GM23248 (cell line): ENCODE measurements around the gene METTL22. TPM values are rescaled to one million over a fixed set of nuclear protein-coding genes. Genes with fewer than 3 reads are reported as not detected.

Experiments used
- DNase-seq: peaks from one replicate; pipeline ENCODE4 v3.0.0-alpha.2; 2015
- H2AFZ ChIP-seq: fragments of 200-600 bp; sonication (generic); 2 replicates; pipeline ENCODE4 v1.6.1; 2016; ENCODE audit warnings: antibody characterized with exemption
- H3F3A ChIP-seq: fragments of 200-600 bp; sonication (generic); 2 replicates; pipeline ENCODE4 v1.6.1; 2016; ENCODE audit warnings: mild to moderate bottlenecking, antibody characterized with exemption, mixed run types; ENCODE audit not compliant: insufficient read depth
- H3K27ac ChIP-seq: fragments of 200-600 bp; sonication (generic); 2 replicates; pipeline ENCODE4 v1.5.1; 2016; ENCODE audit warnings: mild to moderate bottlenecking
- H3K27me3 ChIP-seq: fragments of 200-600 bp; sonication (generic); replicated peaks from 2 replicates; pipeline ENCODE4 v1.6.1; 2016; ENCODE audit warnings: mild to moderate bottlenecking; ENCODE audit not compliant: insufficient read depth
- H3K36me3 ChIP-seq: fragments of 200-600 bp; sonication (generic); 2 replicates; pipeline ENCODE4 v1.6.1; 2016; ENCODE audit warnings: low read depth, mild to moderate bottlenecking
- H3K4me1 ChIP-seq: fragments of 200-600 bp; sonication (generic); 2 replicates; pipeline ENCODE4 v1.6.1; 2016; ENCODE audit warnings: mild to moderate bottlenecking; ENCODE audit not compliant: insufficient read depth
- H3K4me2 ChIP-seq: fragments of 200-600 bp; sonication (generic); one replicate; pipeline ENCODE4 v1.6.1; 2016; ENCODE audit warnings: mild to moderate bottlenecking; ENCODE audit not compliant: unreplicated experiment
- H3K4me3 ChIP-seq: fragments of 200-600 bp; sonication (generic); 2 replicates; pipeline ENCODE4 v1.5.1; 2016; ENCODE audit warnings: mild to moderate bottlenecking
- H3K79me2 ChIP-seq: fragments of 200-600 bp; sonication (generic); 2 replicates; pipeline ENCODE4 v1.6.1; 2016; ENCODE audit warnings: mild to moderate bottlenecking; ENCODE audit not compliant: insufficient read depth
- H3K9ac ChIP-seq: fragments of 200-600 bp; sonication (generic); 2 replicates; pipeline ENCODE4 v1.6.1; 2016; ENCODE audit warnings: mild to moderate bottlenecking
- H3K9me2 ChIP-seq: fragments of 200-600 bp; sonication (generic); 2 replicates; pipeline ENCODE4 v1.6.1; 2016; ENCODE audit warnings: mixed run types, mild to moderate bottlenecking, moderate library complexity; ENCODE audit not compliant: insufficient read depth
- H3K9me3 ChIP-seq: fragments of 200-600 bp; sonication (generic); one replicate; pipeline ENCODE4 v1.6.1; 2017; ENCODE audit warnings: low read depth
- H4K20me1 ChIP-seq: fragments of 200-600 bp; sonication (generic); 2 replicates; pipeline ENCODE4 v1.6.0; 2016; ENCODE audit not compliant: insufficient read depth
- EZH2 ChIP-seq: fragments of 200-600 bp; sonication (generic); IDR thresholded peaks from 2 replicates; pipeline ENCODE4 v1.6.1; 2018; ENCODE audit warnings: antibody characterized with exemption, mild to moderate bottlenecking; ENCODE audit not compliant: insufficient read depth, poor library complexity, severe bottlenecking
- EZH2phosphoT487 ChIP-seq: fragments of 200-600 bp; sonication (generic); IDR thresholded peaks from 2 replicates; pipeline ENCODE4 v1.6.1; 2018; ENCODE audit warnings: antibody characterized with exemption, moderate library complexity, mild to moderate bottlenecking, low read depth; ENCODE audit not compliant: insufficient read depth
- WGBS, 2 experiments: methylation state at CpG; one replicate each; pipeline ENCODE4 v1.1.6; 2015 to 2017; ENCODE audit warnings: low lambda C conversion rate in 2 of 2, low coverage in 1 of 2; ENCODE audit errors: missing lambda C conversion rate in 2 of 2; 5-methylcytosine and 5-hydroxymethylcytosine counted together
- in situ Hi-C: fragments of 300-500 bp; cut with MboI; formaldehyde crosslinking; loops from 2 replicates; pipeline ENCODE4 v1.15.0; 2020
- polyA plus RNA-seq: library from polyadenylated mRNA; unstranded; fragments of >200 nt; fragmentation: Nextera tagmentation; extraction: Ambion mirVana; gene quantifications from 2 replicates; pipeline ENCODE4 v1.2.1, GENCODE V29; 2016
- total RNA-seq: library from RNA; depleted of rRNA; stranded (reverse); fragments of >200 nt; shearing (Covaris generic); gene quantifications from 2 replicates; pipeline ENCODE4 v1.2.3, GENCODE V29; 2014

Gene METTL22
- total and polyA plus RNA-seq, 2 experiments from 2014 or later: 36.9 to 46.1 TPM

- no peak overlapping the region for H3K27ac ChIP-seq
- no peaks in the 10 kb centered on the region for H4K20me1 ChIP-seq
- H3K9me2 ChIP-seq: no peaks in the 10 kb centered on the region
- H3K9me3 ChIP-seq: no peaks in the 10 kb centered on the region
- 52 to 82% methylated on average over 2 to 3 of the region's 3 CpGs for WGBS, 2 experiments
- H3K4me3 ChIP-seq: no peak overlapping the region
- H3K27me3 ChIP-seq: peaks cover 40% of the 10 kb centered on the region
- DNase-seq: no peak
- no peaks in the 10 kb centered on the region for H3K79me2 ChIP-seq
- no peak overlapping the region for H3K9ac ChIP-seq
- no peaks in the 10 kb centered on the region for H3K36me3 ChIP-seq
- H3K4me1 ChIP-seq: no peaks in the 10 kb centered on the region
- H3K4me2 ChIP-seq: no peak overlapping the region
- H2AFZ ChIP-seq: no peak overlapping the region
- TF ChIP-seq EZH2phosphoT487 (no peak), EZH2 (no peak)
- H3F3A ChIP-seq: no peaks in the 10 kb centered on the region
- in situ Hi-C loops: no loop called here
These were observed 30.7 kb upstream of the METTL22 start for GRCh38 chr16:8590811-8591210.

GRCh38 chr16:8591451-8591850 lies 30.0 kb upstream of the METTL22 start:
- Histone ChIP-seq H3K4me2 (no peak overlapping the region), H3K9me3 (no peaks in the 10 kb centered on the region), H4K20me1 (no peaks in the 10 kb centered on the region), H3K4me3 (no peak overlapping the region), H3K79me2 (no peaks in the 10 kb centered on the region), H3K9ac (no peak overlapping the region), H2AFZ (no peak overlapping the region), H3F3A (no peaks in the 10 kb centered on the region), H3K36me3 (no peaks in the 10 kb centered on the region), H3K9me2 (no peaks in the 10 kb centered on the region), H3K4me1 (no peaks in the 10 kb centered on the region), H3K27ac (no peak overlapping the region), H3K27me3 (peaks cover 40% of the 10 kb centered on the region)
- no peak for TF ChIP-seq EZH2
- TF ChIP-seq EZH2phosphoT487: no peak
- no peak for DNase-seq
- in situ Hi-C loops: no loop called here
- WGBS, 2 experiments: 73 to 81% methylated on average over 2 to 3 of the region's 3 CpGs

- no peaks in the 10 kb centered on the region for H3K36me3 ChIP-seq
- no peaks in the 10 kb centered on the region for H3K9me2 ChIP-seq
- WGBS, 2 experiments: 31 to 39% methylated on average over 9 of the region's 9 CpGs
- H3K4me2 ChIP-seq: no peak overlapping the region
- in situ Hi-C loops: no loop called here
- H3K79me2 ChIP-seq: no peaks in the 10 kb centered on the region
- H3K4me1 ChIP-seq: no peaks in the 10 kb centered on the region
- DNase-seq: no peak
- H4K20me1 ChIP-seq: no peaks in the 10 kb centered on the region
- no peak overlapping the region for H3K9ac ChIP-seq
- H3K27ac ChIP-seq: no peak overlapping the region
- H3F3A ChIP-seq: no peaks in the 10 kb centered on the region
- peaks cover 26% of the 10 kb centered on the region for H3K27me3 ChIP-seq
- TF ChIP-seq EZH2phosphoT487 (no peak), EZH2 (no peak)
- no peak overlapping the region for H2AFZ ChIP-seq
- H3K9me3 ChIP-seq: no peaks in the 10 kb centered on the region
- no peak overlapping the region for H3K4me3 ChIP-seq
These were observed 27.3 kb upstream of the METTL22 start for GRCh38 chr16:8594149-8594666.

GRCh38 chr16:8595783-8596182 lies 25.7 kb upstream of the METTL22 start:
- Histone ChIP-seq H3F3A (no peaks in the 10 kb centered on the region), H3K4me3 (no peak overlapping the region), H3K36me3 (no peaks in the 10 kb centered on the region), H3K27ac (no peak overlapping the region), H2AFZ (no peak overlapping the region), H3K9ac (no peak overlapping the region), H3K4me2 (no peak overlapping the region), H3K9me2 (no peaks in the 10 kb centered on the region), H4K20me1 (no peaks in the 10 kb centered on the region), H3K27me3 (peaks cover 10% of the 10 kb centered on the region), H3K4me1 (no peaks in the 10 kb centered on the region), H3K9me3 (no peaks in the 10 kb centered on the region), H3K79me2 (no peaks in the 10 kb centered on the region)
- DNase-seq: no peak
- WGBS, 2 experiments: 44 to 47% methylated on average over 5 of the region's 5 CpGs
- TF ChIP-seq EZH2 (no peak), EZH2phosphoT487 (no peak)
- in situ Hi-C loops: no loop called here

GRCh38 chr16:8596581-8596980 lies 24.9 kb upstream of the METTL22 start:
- Histone ChIP-seq H2AFZ (no peak overlapping the region), H3K27me3 (peaks cover 8% of the 10 kb centered on the region), H3K4me1 (no peaks in the 10 kb centered on the region), H3K9me2 (no peaks in the 10 kb centered on the region), H3K4me2 (no peak overlapping the region), H3K27ac (no peak overlapping the region), H3K9me3 (no peaks in the 10 kb centered on the region), H3K79me2 (no peaks in the 10 kb centered on the region), H3K4me3 (no peak overlapping the region), H3F3A (no peaks in the 10 kb centered on the region), H4K20me1 (no peaks in the 10 kb centered on the region), H3K36me3 (no peaks in the 10 kb centered on the region), H3K9ac (no peak overlapping the region)
- DNase-seq: no peak
- 42 to 58% methylated on average over 1 of the region's 1 CpG for WGBS, 2 experiments
- in situ Hi-C loops: no loop called here
- TF ChIP-seq EZH2phosphoT487: no peak
